GM12801 (cell line): ENCODE results near the gene PTPN13.

Source experiments
- CTCF ChIP-seq: IDR thresholded peaks from one replicate; pipeline ENCODE4 v1.5.1; 2011; ENCODE audit warnings: control low read depth; ENCODE audit not compliant: insufficient read length; ENCODE audit errors: extremely low read depth

Gene PTPN13, protein sequence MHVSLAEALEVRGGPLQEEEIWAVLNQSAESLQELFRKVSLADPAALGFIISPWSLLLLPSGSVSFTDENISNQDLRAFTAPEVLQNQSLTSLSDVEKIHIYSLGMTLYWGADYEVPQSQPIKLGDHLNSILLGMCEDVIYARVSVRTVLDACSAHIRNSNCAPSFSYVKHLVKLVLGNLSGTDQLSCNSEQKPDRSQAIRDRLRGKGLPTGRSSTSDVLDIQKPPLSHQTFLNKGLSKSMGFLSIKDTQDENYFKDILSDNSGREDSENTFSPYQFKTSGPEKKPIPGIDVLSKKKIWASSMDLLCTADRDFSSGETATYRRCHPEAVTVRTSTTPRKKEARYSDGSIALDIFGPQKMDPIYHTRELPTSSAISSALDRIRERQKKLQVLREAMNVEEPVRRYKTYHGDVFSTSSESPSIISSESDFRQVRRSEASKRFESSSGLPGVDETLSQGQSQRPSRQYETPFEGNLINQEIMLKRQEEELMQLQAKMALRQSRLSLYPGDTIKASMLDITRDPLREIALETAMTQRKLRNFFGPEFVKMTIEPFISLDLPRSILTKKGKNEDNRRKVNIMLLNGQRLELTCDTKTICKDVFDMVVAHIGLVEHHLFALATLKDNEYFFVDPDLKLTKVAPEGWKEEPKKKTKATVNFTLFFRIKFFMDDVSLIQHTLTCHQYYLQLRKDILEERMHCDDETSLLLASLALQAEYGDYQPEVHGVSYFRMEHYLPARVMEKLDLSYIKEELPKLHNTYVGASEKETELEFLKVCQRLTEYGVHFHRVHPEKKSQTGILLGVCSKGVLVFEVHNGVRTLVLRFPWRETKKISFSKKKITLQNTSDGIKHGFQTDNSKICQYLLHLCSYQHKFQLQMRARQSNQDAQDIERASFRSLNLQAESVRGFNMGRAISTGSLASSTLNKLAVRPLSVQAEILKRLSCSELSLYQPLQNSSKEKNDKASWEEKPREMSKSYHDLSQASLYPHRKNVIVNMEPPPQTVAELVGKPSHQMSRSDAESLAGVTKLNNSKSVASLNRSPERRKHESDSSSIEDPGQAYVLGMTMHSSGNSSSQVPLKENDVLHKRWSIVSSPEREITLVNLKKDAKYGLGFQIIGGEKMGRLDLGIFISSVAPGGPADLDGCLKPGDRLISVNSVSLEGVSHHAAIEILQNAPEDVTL (N-terminal part only)

DNA sequence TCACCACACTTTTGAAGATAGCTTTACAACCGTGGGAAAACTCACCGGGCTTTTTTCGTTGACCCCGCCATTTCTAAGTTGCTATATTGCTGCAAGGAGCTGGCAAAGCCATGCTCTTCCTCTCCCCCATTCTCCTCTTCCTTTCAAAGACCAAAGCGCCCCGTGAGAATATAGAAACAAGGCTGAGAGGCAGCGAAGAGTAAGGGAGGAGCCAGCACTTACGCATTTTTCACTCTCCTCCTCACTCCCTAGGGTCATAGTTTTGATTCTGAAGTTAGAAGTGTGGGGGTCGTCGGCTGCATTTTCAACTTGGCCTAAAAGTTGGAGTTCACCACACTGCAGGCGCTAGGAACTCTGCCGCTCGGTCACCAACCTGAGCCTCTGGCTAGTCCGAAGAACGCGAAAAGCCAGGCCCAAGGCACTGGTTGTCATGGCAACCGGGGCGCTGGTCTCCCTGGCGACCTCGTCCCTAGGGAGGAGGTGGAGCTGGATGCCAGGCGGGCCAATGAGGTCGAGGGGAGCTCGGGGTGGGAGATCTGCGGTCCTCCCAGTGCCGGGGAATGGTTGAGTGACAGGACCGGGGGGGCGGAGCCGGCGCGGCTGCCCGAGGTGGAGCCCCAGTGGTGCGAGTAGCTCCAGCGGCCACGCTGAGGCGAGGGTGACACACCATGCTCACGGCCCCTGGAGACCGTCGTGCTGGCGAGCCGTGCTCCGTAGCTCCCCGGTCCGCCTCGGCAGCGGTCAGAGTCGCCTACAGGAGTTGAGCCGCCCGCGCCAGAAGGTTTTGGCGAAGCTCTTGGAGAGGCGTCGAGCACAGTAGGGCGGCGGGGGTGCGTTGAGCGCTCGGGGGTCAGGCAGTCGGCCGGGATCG is at the start of gene PTPN13:
Gene PTPN13 (plus strand): TSS at position 628 of the 871 bp plus-strand sequence. CDS start 40,942 bp downstream, outside the sequence.
- no peak for TF ChIP-seq CTCF

DNA sequence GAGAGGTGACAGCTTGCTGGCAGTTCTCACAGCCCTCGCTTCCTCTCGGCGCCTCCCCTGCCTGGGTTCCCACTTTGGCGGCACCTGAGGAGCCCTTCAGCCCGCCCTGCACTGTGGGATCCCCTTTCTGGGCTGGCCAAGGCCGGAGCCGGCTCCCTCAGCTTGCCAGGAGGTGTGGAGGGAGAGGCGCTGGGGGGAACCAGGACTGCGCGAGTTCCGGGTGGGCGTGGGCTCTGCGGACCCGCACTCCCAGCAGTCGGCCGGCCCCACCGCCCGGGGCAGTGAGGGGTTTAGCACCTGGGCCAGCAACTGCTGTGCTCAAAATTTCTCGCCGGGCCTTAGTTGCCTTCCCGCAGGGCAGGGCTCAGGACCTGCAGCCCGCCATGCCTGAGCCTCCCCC is 47.0 kb upstream of the PTPN13 start:
- TF ChIP-seq CTCF, result no peak

- no peak for TF ChIP-seq CTCF
These were observed 44.8 kb upstream of the PTPN13 start for GRCh38 chr4:86549163-86549788.

DNA sequence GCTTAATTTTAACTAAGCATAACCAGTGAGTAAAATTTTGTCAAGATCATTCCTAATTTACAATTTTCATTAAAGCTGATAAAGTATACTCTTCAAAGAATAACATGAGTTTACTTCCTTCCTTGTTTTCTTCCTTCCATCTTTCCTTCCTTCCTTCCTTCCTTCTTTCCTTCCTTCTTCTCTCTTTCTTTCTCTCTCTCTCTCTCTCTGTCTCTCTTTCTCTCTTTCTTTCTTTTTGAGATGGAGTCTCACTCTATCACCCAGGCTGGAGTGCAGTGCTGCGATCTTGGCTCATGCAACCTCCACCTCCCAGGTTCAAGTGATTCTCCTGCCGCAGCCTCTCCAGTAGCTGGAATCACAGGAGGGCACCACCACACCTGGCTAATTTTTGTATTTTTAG is 42.7 kb upstream of the PTPN13 start:
- TF ChIP-seq CTCF, result no peak

DNA sequence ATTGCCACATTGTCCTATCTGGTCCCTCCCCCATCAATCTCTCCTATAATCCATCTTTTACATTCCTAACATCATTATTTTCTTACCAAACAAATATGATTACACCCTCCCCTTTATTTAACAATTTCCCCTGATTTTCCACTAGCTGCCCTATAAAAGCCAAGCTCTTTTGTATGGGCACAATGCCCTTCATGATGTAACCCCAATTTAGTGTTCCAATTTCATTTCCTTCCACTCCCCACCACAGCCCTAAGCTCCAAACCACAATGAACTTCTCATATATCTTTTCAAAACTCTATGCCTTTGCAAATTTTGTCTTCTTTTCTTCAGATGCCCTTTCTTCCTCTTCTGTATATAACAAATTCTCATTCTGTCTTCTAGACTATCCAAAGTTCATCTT is 39.5 kb upstream of the PTPN13 start:
- no peak for TF ChIP-seq CTCF

- TF ChIP-seq CTCF, result no peak
These were observed 37.2 kb upstream of the PTPN13 start for GRCh38 chr4:86556791-86557415.
